Amygdala (tissue), 56 donors: ENCODE results near the gene RASSF5.

Experiments
- DNase-seq, 56 donors: peaks; one replicate each; lab custom pipeline; 2025; lab: John Stamatoyannopoulos, UW

The RASSF5 gene

DNA sequence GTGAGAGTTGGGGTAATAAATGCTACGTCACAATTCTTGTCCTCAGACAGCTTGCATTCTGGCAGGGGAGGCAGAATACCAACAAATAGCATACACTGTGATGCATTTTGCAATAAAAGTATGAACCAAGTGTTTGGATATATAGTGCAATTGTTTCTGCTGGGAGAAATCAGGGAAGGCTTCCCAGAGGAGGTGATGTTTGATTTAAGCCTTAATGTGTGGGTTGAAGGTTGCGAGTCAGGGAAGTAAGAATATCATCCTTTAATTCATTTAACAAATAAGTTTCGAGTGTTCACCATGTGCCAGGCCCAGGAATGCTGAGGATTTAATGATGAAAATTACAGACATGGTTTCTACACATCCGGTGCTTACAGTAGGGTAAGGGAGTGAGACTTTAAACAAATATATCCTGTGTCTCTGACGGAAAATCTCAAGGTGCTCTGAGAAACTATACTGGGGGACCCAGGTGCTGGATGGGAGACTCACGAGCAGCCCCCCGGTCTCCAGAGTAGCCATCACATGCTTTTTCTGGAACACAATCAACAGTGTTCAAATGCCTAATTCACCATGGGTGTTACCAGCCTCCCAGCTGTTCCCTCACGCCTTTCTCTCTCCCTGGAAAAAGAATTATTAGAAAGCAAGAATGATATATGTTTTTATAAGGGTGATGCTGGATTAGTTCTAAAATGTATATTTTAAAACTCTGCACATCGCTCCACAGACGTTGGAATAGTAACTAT lies 31.7 kb downstream of the RASSF5 start:
- no peak for DNase-seq

DNA sequence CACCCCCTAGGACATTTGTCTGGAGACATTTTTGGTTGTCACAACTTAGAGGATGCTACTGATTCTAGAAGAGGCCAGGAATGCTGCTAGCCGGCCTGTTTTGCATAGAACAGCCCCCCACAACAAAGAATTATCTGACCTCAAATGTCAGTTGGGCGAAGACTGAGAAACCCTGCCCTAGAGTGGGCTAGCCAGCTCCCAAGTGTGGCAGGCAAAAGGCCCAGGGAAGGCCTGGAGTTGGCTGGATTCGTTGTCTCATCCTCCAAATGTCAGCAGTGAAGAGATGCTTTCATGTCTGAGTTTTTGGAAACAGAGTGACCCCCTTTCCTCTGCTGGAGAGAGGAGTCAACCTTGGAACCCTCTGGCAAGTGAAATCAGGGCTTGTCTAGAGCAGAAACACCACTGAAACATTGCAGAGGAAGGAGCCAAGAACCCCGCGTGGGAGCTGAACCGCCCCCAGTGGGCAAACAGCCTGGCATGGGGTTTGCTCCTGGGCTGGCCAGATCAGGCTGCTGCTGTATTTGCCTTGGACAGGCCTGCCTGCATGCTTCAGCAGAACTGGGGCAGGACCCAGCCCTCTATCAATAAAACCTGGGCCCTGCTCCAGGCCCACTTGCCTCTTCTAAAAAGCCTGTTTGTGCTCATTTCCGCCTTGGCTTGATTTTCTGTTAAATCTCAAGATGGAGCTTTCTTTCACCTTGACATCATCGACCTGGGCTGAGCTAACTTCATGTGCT lies 32.9 kb downstream of the RASSF5 start:
- peak in 42 of 56 donors; percentile 10 to 74 (median 39) for DNase-seq

DNA sequence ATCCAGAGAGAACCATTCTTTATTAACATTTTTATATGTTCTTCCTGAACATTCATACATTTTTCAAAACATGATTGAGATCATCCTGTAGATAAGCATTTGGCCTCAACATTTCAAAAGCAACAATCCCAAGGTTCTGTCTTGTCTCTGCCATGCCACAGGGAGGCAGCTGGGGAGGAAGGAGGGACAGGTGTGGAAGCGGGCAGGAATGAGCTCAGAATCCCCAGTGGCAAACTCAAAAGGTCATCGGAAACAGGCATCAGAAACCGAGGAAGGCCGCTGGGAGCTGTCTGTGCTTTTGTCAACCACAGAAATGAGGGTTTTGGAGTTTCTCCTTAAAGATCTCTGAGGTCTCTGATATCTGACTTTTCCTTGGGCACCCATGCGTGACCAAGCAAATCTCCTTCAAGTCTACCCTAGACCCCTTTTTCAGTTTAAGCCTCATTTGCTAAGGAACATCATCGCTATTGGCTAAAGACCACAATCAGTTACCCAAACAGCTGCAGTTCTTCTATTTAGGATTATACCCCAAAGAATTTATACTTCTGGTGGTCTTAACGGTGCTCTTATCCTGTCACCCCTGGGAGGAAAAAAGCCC lies 34.0 kb downstream of the RASSF5 start:
- DNase-seq, result no peak

DNA sequence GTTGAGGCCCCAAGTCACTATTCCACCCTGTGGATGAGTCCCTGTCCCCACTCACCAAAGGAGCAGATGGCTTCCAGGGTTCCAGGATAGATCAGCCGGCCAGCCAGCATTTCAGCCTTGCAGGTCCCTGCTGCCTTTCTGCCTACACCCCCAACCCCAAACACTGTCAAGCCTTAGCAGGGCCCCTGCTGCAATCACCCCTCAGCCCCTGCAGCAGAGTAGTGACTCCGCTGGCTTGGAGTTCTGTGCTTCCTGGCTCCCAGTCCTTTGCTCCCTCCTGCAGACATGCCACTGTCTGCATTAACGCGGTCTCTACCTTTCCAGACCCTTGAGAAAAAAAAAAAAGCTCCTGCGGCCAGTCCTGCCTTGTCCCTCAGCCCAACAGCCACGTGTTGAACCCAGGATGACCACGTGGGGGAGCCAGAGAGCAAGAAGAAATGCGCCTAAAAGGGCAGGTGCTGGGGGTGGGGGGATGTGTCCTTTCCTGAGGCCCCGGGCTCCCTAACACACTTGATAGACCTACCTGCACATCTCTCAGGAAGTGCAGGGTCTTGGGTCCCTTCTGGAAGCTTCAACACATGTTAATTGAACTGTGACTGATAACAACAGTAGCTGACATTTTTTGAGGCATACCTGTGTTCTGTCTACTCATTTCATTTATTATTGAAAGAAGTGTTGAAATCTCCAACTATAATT lies 37.4 kb downstream of the RASSF5 start:
- peak in 39 of 56 donors; percentile 5 to 76 (median 32) for DNase-seq

DNA sequence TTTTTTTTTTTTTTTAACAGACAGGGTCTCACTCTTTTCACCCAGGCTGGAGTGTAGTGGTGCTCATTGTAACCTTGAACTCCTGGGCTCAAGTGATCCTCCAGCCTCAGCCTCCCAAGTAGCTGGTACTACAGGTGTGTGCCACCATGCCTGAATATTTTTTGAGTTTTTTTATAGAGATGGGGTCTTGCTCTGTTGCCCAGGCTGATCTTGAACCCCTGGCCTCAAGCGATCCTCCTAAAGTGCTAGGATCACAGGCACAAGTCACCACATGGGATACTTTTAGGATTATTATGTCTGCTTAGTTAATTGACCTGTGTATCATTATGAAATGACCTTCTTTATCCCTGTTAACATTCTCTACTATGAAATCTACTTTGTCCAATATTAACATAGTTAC lies 38.0 kb downstream of the RASSF5 start:
- DNase-seq, result no peak

DNA sequence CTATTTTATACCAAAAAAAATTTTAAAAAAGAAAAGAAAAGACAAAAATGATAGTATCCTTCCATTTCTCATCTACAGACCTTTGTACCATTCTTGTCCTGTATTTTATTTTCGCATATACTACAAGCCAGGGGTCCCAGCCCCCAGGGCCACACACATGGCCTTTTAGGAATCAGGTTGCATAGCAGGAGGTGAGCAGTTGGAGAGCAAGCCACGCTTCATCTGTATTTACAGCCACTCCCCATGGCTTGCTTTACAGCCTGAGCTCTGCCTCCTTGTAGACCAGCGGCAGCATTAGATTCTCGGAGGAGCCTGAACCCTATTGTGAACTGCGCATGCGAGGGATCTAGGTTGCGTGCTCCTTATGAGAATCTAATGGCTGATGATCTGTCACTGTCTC lies 39.8 kb downstream of the RASSF5 start:
- no peak for DNase-seq

DNA sequence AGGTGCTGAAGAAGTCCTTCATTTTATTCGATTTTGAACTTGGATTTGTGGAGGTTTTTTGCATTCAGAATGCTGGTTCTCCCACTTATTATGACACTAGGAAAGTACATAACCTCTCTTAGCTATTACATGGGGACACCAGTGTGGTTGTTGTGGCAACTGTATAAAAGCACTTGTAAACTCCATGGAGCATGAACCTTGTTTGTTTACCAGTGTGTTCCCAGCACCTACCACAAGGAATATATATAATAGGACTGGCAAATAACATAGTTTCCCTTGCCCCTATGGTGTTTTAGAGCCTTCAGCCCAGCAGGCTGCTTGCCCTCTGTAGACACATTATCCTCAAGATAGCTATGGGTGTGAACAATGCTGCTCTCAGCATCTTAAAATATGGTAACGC lies 43.1 kb downstream of the RASSF5 start:
- no peak for DNase-seq

DNA sequence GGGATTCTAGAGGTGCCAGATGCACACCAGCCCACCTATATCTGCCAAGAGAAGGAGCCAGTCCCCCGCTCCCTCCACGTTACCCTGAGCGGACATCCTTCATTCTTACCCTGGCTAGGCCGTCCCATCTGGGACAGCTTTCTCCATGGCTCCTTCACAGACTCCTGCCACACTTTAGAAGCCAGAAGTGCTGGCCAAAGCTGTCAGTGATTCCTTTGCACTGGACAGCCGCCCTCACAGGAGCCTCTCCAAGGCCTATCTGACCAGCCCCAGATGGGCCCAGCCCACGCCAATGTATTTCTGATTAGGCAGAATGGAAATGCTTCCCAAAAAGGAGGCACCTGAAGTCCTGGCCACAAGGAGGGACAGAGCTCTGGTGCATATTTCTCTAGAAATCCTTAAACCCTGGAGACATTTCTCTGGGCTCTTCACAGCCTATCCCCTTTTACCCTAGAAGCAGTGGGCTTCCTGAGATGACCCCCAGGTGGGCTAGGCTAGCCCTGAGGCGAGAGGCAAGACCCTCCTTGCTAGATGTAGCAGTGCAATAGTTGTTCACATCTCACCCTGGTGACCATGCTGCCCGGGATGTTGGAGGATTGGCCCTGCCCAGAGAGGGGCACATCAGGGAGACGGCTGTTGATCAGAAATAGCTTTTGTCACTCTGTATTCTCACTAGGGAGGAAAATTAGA lies 44.1 kb downstream of the RASSF5 start:
- no peak for DNase-seq

DNA sequence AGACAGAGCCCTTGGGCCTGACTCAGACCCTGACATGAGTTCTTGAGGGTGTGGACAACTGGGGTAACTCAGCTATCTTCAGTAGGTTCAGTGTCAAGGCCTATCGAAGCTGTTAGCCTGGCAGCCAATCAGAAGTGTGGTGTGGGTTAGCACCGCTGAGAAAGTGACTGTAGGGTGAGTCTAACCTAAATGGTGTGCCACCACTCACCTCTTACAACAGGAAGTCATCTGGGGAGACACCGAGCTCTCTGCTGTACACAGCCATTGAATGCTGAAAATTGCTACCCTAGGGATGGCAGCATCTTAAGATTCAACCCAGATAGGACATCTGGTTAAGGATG lies 44.6 kb downstream of the RASSF5 start:
- no peak for DNase-seq

DNA sequence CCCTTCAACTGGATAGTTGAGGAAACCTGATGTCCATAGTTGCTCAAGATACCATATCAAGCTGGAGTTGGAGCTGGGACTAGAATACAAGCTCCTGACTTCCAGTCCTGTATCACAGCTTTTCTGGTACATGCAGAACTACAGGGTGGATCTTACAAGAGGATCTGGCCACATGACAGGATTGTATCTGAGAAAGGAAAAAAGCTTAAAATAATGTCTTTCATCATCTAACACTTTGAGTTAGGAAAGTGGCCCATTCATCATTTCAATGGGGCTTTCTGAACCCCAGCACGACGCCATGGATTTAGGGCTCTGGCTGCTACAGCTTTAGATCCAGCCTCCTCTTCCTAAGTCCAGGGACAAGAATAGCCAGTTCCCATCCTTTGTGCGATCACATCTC lies 46.9 kb downstream of the RASSF5 start:
- no peak for DNase-seq

DNA sequence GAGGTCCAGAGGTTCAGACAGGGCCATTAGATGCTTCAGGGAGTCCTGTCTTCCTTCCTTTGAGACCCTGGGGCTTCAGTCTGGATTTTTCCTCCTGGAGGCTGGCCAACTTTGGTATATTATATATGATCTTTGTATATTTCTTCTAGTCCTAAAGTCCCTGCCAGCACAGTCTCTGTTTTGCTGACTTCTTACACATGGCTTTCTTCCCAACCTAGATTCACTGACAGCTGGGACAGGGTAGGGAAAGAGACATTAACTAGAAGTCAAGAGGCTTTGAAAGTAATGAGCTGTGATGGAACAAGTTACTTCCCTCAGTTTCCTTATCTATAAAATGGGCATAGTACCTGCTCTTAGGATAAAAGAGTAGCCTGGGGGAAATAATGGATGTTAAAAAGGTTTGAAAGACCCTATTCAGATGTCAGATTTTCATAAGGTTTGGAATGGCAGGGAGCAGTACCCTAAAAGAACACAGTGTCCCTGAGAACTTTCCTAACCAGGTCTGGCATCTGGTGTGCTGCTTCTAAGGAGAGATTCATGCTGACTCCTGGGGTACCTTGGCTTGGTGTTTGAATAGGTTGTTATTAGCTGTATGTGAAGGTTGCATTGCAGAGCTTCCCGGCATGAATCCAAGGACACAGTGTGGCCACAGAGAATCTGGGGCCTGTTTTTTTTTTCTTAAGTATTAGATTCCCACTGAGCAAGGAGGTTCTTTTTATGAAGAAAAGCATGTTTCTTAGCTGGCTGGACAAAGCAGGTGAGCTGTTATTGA lies 47.6 kb downstream of the RASSF5 start:
- DNase-seq, result no peak

DNA sequence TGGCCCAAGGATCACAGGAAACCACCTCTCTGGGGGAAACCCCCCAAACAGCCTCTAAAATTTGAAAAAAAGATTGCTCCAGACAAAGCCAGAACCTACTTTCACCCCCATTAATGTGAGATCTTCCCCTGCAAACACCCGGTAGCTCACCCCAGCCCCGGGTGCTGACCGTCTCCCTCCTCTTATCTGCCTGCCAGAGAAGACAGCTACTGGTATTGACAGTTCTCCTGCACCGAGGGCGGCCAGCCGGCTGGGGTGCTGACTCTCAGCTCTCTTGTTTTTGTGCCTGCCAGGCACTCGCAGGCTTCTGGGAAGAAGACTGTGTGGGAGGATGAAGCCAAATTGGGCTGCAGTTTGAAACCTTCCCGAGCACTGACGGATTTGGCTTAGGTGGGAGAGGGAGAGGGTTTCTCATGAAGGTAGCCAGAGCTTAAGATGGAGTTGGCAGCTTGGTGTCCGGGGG lies 48.2 kb downstream of the RASSF5 start:
- peak in 37 of 56 donors; percentile 7 to 64 (median 31) for DNase-seq

DNA sequence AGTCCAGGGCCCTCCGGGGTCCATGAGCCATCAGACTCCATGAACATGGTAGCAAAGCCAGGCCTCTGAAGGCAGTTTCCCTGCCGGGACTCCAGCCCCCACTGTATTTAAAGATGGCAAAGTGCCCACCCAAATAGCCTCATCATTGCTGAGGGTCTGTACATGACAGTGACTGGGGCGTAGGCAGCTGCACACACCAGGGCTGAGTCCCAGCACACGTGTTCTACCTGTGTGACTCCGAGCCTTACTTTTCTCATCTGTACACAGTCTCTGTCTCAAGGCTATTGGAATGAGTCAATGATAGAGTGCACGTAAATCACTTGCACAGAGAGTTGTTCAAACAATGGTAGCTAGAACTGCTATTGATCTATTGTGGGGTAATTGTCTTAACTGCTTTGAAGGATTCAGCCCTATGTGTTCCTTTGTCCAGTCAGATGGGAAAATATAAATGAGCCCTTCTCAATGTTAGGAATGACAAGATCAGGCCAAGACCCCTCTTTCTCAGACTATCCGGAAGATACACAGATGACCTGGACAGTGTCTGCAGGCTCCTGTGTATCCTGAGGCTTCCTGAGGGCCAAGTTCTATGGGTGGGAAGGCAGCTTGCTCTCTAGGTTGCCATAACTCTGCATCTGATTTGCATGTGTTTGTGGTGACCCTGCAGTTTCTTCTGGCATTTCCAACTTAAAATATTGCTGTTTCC lies 48.9 kb downstream of the RASSF5 start:
- no peak for DNase-seq

DNA sequence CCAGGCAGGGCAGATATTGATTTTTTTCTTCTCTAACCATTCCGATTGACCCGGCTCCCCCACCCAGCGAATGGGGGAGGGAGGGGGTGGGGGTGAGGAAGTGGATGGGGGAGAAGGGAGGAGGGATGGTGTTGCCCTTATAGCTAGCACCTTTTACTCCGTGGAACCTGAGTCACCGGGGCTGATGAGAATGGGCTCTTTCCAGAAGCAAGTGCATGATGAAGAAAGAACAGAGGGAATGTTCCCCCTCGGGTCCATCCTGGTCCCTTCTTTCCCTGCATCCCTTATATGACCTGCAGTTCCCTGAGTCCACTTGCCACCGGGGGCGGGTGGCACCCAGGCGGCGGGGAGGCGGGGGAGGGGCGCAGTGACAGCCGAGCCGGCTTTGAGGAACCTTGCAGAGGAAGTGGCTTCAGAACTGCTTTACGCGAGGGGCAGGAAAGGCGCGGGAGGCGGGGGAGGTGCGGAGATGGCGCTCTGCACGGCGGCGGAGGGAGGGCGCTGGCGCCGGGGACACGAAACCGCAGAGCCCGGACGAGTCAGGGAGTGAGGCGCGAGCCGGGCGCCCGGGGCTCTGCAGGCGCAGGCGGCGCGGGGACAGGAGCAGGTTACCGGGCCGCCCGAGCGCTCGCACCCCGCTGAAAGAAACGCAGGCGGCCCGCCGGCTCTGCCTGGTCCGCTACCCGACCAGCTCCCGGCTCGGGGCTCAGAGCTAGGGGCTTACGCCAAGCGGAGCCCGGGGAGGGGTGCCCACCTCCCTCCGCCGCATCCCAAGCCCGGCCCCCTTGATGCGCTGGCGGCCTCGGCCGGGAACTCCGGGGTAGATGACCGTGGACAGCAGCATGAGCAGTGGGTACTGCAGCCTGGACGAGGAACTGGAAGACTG lies 49.7 kb downstream of the RASSF5 start:
- peak in 47 of 56 donors; percentile 18 to 79 (median 52) for DNase-seq

DNA sequence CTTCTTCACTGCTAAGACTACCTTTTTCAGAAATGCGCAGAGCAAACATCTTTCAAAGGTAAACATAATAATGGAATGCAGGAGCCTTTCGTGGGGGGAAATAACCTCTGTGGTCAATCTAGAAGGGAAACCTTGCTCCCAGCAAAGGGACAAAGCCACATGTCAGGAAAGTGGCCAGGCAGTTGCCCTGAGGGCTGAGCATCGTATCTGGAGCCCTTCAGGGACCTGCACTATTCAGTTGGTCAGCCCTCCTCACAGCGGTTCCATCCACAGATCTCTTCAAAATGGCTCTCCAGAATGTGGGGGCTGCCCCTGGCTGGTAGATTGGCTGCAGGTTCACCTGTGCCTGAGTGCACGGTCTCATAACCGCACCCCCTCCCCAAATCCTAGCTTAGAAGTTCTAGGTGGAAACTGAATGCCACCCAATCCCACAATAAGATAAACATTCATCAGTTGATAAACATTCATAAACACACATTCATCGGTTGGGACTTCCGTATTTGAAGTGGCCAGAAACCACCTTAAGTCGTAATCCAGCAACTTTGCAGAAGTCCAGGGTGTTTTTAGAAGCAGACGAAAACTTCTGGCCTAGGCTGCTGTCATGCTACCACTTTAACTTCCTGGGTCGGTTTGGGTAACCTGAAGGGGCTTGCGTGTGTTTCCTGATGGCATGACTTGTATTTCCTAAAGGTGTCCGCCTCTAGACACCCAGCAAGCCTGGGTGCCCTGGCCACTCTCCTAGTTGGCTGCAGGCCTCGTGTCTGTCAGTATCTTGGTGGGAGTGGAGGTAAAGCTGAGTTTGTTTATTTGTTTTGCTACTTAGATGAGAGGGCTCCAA lies 50.5 kb downstream of the RASSF5 start:
- DNase-seq, result peak in 1 of 56 donors; percentile 38

DNA sequence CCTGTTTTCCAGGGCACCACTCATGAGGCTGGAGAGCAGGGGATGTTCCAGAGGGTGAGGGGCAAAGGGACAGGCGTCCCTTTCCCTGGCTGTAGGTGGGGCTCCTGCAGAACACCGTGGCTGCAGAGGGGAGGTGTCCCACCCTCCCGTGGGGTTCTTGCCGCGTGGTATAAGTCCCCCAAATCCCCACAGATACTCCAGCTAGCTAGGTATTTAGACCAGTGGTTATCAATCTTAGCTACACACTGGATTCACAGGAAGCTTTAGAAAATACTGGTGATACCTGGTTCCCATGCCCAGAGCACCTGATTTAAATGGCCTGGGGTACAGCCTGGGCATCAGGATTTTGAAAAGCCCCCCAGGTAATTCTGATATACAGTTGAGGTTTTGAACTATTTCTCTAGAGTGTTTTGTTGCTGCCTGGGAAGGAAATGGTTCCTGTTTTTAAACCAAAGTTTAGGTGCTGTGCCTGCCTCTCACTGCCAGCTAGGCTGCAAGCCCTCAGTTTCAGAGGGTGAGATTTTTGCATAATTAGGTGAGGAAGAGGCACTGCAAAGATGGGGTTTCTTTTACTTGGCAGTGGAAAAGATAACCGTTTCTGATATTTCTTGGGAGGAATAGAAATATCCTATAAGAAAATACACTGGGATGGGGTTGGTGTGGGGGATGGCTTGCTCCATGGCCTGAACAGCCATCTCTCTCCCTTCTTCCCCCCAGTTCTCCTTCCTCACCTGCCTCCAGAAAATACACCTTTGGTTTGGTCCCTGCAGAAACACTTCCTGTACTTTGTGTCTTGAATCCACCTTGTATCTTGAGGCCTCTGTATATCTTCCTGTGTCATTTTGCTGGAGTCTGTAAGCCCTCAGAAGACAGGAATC lies 51.7 kb downstream of the RASSF5 start:
- DNase-seq, result no peak
